Measurements from ENCODE around the gene ADAMTS2. TPM values are rescaled to one million over a fixed set of nuclear protein-coding genes. Genes with fewer than 3 reads are reported as not detected.

The ADAMTS2 gene
- total and polyA plus RNA-seq, 2 of the 8 experiments (the other 6 are each of a cell fraction or from before 2014, with no cell fraction given), result 6.6 to 7.3 TPM

- TF ChIP-seq CHD7 (IDR thresholded peaks at IDR 0.05; ENCODE audit: insufficient replicate concordance, low read length) (no peak), POLR2AphosphoS5 (IDR thresholded peaks at IDR 0.05; ENCODE audit: low read depth, low read length) (no peak), POU5F1 (IDR thresholded peaks at IDR 0.05; ENCODE audit: low read depth, low read length) (no peak), FOSL1 (IDR thresholded peaks at IDR 0.05; ENCODE audit: insufficient read depth, low read depth, low read length) (no peak), PHF8 (conservative IDR thresholded peaks at IDR 0.05; ENCODE audit: low read depth, low read length) (no peak), KDM4A (IDR thresholded peaks at IDR 0.05; ENCODE audit: low read depth, low read length, severe bottlenecking) (no peak)
Observed at GRCh38 chr5:179371121-179371510, 25.9 kb upstream of the ADAMTS2 start (continued).
